GM19438 (cell line): ENCODE measurements around the gene SLAMF1.
"Not testable (repeated sequence)": the region's sequence is repeated elsewhere in the genome, so short reads cannot be mapped to it uniquely, and the experiment has no call there.

ENCODE experiments used
- ATAC-seq: cut with Tn5 transposase; IDR thresholded peaks from one replicate; pipeline ENCODE4 v1.9.1; 2021; ENCODE audit warnings: low read depth; ENCODE audit not compliant: unreplicated experiment

The SLAMF1 gene

DNA sequence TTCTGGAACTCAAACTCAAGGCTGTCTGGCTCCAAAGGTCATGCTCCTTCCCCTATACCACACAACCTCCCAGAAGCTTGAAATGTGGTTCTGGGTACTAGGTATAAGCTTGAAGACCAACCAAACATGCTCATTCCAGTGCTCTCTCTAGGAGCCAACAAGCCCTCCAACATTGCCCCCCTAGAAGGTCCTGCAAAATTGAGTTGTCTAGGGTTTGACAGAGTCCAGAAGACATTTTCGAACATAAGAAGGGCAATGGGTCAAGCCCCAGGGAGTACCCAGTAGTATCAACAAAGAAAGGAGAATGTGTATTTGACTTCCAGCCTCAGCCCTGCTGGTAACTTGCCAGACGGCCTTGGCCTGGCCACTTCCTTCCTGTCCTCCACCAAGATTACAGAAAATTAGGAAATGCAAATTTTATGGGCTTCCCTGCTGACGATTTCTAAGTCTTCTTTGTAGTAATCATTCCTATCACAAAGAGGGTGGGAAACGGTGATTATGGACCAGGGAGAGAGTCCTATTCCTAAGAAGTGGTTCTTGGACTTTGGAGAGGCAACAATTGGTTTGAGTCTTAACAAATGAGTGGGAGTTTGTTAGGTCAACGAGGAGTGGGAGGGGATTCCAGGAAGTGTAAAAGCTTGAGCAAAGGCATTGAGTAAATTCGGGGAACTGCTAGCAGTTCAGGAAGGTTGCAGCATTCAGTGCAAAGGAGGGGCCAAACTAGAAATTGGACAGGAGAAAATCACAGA is 18.7 kb upstream of the SLAMF1 start:
- ATAC-seq = no peak

DNA sequence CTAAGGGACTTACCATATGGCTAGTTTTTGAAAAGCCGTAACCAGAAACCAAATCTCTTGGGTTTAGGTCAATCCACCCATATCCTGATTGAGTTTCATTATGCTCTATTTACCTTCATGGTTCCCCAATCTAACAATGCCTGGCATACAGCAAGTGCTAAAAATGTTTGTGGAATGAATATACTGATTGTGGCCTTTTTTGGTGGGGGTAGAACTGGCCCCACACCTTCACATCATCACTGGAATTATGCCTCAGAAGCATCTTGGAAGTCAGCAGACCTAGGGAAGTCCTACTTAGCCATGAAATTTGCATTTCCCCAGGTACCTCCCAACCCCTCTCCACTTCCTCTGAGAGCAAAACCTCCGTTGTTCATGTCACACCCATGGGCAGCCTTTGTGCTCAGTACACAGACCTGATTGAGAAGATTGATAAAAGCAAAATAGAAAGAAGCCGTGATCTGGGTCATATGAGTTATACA is 17.8 kb upstream of the SLAMF1 start:
- ATAC-seq = peak; percentile 71

DNA sequence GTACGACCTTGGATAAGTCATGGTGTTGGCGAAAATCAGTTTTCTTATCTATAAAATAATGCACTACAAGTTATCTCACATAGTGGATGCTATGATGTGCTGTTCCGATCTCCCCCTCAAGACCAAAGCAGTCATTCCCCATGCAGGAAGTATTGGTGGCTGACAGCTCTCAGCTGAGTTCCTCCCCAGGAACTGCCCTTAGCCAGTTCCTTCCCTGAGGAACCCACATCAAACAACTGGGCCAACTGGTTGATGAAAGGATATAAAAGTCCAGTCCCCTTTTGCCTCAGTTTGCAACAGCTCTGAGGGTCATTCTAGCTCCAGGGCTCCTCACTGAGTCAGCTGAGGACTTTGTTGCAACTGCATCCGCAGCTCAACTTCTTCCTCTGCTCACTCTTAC is 16.1 kb upstream of the SLAMF1 start:
- ATAC-seq = no peak

DNA sequence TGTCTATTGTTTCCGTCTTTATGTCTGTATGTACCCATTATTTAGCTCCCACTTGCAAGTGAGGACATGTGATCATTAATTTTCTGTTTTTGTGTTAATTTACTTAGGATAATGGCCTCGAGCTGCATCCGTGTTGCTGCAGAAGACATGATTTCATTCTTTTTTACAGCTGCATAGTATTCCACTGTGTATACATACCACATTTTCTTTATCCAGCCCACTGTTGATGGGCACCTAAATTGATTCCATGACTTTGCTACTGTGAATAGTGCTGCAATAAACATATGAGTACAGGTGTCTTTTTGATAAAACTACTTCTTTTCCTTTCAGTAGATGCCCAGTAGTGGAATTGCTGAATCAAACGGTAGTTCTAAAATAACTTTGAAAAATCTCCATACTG is 12.7 kb upstream of the SLAMF1 start:
- ATAC-seq = no peak

DNA sequence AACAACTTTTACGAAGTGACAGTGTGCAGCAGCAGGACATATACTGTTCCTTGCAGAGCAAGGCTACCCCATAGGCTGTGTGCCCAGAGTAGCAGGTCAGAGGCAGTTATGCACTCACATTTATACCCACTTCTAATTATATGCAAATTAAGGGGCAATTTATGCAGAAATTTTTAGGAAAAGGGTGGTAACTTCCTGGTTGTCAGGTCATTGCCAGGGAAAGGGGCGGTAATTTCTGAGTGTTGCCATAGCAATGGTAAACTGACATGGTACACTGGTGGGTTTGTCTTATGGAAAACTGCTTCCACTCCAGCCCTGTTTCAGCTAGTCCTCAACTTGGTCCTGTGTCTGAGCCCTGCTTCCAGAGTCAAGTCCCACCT is 12.0 kb upstream of the SLAMF1 start:
- no peak for ATAC-seq

DNA sequence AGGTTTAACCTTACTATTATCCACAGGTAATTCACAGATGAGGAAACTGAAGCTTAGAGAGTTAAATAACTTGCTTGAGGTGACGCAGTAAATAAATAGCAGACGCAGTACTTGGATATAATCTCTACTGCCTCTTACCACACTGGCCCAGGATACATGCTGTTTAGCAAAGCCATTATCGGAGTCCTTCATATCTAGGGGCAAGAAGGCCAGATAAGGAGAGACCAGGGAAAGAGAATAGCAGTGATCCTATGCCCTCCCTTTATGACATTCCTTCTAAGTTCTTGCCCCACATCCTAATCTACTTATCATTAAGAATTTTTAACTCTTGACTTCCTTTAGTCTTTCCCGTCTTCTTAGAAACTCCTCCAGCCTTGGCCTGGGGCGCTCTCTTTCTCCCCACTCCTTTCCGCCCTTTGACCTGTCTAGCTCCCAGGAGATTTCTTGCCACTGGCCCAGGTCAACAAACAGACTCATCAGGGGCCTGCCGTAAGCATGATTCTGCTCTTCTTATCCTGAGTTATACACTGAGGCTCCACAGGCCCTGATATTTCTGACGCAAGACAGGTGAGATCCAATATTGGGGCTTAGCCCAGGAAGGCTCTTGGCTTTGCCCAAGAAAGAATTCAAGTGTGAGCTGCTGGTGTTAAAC is 11.4 kb upstream of the SLAMF1 start:
- no peak for ATAC-seq

DNA sequence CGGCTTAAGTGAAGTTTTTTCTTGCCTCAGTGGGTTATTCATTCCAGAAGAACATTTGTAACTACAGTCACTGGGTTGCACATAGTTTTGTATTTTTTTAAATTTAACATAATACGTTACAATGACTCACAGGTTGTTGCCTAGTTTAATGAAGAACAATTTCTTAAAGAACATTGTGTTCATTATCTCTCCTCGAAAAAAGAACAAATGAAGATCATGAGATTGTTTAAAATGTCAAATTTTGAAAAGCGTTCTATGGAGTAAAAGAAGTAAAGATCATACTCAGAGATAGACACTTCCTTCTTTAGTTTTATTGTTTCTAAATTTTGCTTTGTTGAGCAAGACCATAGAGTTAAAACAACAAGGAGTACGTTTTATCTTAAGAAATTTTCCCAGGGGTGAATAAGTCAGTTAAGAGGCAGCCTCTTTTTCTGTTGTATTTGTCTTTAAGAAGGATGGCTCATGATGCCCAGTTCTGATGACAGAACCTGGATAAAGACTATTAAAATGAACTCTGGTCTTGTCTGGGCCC is 10.5 kb upstream of the SLAMF1 start:
- ATAC-seq = no peak

DNA sequence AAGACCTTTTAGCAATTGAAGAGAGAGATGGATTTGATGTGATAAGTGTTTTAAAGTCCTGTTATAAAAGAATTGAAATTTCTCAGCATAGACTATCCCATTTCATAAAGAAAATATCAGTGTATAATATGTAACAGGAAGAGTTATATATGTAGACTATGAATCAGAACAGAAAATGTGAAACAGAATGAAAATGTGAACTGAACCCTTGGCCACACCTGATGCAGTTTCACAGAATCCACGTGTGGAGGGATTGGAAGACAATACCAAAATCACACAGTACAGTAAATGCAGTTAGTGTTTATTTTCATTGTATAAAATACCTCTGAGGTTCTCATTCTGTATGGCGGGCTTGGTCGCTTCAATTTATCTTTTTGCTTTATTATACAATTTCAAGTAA is 9.9 kb upstream of the SLAMF1 start:
- ATAC-seq = no peak

DNA sequence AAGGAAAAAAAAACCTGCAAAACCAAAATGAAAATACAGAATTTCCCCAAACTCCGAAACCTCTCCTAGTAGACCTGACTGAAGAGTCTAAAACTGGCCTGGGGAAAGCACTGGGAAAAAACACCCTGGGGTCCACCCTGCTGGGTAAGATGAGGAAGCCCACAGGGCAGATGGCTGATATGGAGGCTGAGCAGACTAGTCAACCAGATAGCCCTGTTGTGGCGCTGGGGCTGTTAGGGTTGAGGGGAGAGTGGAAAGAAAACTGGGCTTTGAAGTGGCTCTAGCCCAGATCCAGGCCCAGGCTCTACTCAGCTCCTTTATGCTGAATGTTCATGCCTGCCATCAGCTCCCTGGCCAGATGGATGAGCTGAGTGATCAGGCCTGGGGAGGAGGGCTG is 6.8 kb upstream of the SLAMF1 start:
- ATAC-seq = no peak

DNA sequence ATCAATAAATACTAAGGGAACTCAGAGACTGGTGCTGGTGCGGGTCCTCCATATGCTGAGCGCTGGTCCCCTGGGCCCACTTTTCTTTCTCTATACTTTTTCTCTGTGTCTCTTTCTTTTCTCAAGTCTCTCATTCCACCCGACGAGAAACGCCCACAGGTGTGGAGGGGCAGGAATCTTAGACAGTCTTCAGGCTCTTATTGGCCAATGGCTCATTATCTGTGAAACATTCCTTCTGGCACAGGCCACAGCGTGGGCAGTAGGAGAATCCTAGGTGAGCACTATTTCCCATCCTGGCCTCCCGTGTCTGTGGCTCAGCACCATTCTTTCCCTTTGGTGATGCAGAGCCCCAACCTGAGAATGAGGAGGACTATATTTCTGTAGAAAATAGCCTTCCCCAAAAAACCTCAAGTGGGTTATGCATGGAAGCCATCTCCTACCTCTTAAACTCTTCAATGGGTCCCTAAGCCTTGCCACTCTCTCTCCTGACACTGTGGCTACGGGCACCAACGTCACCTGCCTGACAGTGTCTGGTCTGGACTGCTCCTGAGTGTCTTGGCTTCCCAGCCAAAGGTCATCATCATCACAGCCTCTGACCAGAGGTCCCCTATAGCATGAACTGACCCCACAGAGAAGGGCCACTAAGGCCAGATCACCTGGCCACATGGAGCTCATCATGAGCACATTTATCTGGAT is 6.2 kb upstream of the SLAMF1 start:
- ATAC-seq = no peak

DNA sequence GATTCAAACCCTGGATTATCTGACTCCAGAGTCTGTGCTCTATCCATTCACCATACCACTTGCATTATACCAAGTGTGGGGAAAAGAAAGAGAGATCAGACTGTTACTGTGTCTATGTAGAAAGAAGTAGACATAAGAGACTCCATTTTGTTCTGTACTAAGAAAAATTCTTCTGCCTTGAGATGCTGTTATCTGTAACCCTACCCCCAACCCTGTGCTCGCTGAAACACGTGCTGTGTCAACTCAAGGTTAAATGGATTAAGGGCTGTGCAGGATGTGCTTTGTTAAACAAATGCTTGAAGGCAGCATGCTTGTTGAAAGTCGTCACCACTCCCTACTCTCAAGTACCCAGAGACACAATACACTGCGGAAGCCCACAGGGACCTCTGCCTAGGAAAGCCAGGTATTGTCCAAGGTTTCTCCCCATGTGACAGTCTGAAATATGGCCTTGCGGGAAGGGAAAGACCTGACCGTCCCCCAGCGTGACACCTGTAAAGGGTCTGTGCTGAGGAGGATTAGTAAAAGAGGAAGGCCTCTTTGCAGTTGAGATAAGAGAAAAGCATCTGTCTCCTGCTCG is 5.3 kb upstream of the SLAMF1 start:
- not testable (repeated sequence) for ATAC-seq

DNA sequence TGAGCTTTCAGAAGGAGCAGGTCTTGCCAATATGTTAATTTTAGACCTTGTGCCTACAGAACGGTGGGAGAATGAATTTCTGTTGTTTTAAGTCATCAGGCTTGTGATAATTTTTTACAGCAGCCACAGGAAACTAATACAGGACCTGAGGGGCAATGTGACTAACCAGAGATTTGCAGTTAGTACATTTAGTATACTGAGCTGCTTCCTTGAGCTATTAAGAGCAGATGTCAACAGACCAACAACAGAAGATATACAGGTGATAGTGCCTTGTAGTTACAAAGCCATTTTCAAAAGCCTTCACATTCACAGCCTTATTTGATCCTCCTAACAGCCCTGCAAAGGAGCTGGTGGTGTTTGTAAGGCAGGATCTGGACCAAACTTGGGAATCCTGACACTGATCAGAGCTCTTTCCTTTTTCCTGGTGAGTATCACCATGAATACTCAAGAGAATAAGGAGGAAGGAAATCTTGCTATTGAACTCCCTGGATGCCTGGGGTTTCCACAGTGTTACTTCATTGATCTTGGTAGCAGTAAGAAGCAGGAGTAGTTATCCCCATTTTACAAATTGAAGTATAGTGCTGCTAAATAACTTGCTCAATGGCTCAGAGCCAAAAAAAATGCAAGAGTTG is 4.7 kb upstream of the SLAMF1 start:
- no peak for ATAC-seq

DNA sequence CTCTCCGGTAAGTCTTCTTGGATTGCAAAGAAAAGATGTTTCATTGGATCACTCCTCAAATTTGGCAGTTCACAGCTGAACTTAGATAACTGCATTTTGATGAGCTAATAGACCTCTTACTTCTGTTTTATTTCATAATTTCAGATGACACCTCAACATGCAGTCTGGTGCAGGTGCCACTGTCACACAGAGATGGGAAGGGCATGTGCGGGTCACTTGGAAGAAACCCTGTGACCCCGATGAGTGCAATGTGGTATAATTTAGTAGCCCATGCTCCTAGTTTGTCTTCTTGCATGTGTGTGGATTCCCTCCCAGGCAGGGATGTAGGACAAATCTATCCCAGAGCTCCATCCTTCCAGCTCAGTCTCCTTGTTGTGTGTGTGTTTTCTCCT is 481 bp upstream of the SLAMF1 start:
- ATAC-seq = no peak

DNA sequence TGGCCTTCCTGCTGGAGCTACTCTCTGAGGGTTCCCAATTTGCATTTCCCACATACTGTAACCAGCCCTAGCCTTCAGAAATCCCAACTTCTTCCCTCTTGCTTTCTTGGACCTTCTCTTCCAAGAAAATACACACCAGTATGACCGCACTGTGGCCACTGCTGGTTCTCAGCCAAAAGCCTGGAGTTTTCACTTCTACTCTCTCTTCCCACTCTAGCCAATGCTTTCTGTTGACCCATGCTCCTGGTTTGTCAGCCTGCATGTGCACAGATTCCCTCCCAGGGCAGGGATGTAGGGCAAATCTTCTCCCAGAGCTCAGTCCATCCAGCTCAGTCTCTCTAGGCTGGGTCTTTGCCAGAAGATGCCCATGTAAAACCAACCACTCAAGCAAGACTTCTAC is 664 bp downstream of the SLAMF1 start:
- ATAC-seq = no peak

DNA sequence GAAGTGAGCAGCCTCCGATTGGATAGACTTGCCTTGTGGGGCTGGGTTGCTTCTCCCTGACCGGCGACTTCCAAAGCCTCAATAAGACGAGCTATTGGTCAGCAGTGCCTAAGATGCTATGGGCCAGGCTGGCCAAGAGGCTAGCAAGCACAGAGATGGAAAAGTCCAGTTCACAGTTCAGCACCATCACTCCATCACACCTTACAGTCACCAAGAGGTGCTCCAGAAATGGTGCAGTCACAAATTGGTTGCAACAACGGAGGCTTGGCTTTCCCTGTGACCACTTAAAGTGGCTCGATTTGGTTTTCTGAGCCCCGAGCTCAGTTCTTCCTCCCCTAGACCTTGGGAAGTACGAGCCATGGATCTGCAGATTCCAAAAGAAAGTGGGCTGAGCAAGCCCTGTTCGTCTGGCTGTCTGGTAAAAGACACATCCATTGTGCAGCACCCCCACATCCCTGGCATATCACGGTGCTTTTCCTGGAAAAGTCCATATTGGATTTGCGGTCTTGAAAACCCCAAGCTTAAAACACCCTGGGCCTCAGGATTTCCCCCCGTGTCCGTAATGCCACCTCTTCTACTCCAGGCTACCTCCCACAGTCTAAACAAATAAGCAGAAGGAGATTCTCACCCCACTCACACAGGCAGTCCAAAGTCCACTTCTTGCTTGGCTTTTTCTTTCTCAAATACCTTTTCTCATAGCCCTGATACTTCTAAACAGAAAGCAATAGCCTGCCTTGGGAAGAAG is 1.3 kb downstream of the SLAMF1 start:
- no peak for ATAC-seq

DNA sequence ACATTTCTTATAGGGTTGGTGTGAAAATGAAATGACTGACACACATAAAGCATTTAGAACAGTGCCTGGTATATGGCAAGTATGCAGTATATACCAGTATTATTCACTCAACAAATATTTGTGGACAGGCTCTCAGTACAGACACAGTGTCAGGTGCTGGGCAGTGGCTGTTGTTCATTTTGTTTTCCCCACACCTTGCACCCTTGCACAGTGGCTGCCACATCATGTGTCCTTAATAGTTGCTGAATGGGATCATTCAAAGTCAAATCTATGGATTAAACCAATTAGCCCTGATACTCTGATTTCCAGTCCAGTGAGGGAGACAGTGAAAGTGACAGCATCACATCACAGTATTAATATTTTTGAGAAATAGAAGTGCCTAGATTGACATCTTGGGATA is 2.4 kb downstream of the SLAMF1 start:
- no peak for ATAC-seq

DNA sequence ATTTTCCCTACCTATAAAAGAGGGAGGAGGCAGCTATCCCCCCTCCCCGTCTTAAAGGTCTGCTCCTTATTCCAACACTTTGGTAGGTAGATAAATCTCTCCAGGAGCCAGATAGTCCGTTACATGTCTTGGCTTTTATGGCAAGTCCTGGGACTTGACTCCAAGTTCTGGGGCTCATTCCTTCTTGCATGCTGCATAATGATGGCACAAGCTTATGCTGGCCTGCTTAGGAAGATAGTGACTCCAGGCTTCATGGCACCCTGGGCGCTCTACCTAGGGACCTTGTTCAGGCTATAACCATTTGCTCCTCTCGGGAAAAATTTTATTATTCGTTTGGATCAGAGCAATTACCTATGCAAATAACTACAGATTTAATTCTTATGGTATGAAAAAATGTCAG is 3.7 kb downstream of the SLAMF1 start:
- ATAC-seq = no peak

DNA sequence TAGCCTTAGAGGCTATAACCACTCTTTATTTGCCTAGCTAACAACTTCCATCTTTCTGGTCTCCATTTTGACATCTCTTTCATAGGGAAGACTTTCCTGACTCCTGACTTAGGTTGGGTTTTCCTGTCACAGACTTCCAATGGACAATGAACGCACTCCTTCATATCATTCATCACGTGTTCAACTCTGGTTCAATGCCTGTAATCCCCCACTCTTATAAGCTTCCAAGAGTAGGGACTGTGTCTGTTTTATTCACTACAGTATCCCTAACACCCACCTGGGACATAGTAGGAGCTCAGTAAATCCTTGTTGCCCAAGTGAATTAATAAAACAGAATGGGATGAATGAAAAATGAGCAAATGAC is 4.6 kb downstream of the SLAMF1 start:
- no peak for ATAC-seq

DNA sequence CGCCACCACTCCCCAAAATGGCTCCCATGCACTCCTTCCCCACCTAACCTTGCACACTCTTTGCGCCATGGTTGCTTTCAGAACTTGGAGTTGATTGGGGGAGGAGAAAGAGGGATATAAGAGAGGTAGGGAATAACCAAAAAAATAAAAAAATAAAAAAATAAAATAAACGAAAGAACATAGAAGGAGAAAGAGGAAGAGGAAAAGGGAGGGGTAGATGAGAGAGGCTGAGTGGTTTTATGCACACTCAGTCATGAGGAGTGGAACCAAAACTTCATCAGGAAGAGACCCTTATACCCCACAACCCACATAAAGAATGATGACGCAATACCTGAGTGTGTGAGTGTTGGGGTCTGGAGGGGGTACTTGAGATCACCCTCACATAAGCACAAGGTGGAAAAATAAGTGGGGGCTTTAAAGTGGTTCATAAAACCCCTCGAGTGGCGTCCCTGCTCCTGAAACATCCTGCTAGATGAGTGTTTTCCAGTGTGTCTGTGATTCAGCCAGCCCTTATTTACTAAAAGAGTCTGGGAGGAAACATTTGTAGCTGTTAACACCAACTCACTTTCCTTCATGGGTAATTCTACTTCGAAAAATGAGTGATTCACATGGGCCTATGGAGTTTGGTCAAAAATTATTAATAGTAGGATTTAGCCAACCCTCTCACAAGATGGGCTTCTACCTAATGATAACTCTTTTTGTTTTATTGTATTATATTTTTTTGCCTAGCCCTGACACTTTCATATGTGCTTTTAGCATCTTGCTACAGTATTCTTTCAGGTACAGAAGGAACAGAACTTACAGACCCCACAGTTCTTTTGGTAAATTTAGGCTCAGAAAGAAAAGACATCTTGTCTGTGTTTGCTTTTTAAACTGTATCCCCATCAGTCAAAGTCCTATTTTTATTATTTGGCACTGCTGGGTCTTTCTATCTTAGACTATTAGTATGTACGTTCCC is 5.2 kb downstream of the SLAMF1 start:
- no peak for ATAC-seq
